ENCODE results near the gene BTNL3.
"Not testable (repeated sequence)": the region's sequence is repeated elsewhere in the genome, so short reads cannot be mapped to it uniquely, and the experiment has no call there.

The BTNL3 gene

DNA sequence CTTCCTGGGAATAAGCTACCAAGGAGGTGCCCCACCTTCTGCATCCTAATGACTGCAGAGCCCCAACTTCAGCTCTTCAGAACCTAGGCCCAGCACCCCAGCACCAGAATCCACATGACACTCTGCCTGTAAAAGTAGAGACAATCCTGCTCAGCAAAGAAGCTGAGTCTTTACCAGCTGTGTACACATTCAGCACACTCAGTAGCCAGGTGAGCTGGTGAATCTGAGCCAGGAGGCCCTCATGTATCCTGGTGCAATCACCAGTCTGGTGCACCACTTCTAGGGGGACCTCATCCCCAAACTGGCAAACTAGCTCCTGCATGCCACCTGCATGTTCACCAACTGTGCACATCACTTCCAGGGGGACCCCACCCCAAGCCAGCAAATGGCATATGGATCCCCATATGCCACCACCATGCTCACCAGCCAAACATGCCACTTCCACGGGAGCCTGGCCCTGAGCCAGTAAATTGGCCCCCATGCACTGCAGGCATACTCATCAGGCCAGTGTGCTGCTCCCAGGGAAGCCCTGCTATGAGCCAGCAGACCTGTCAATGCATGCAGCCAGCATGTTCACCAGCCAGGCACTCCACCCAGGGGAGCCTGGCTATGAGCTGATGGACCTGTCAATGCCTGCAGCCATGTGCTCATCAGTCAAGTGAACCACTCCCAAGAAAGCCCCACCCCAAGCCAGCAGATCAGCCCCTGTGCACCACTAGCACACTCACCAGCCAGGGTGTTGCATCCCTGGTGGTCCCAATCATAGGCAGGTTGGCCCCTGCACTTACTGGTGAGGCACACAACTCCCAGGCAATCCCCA is 35.8 kb downstream of the BTNL3 start:
- no peak for DNase-seq

DNA sequence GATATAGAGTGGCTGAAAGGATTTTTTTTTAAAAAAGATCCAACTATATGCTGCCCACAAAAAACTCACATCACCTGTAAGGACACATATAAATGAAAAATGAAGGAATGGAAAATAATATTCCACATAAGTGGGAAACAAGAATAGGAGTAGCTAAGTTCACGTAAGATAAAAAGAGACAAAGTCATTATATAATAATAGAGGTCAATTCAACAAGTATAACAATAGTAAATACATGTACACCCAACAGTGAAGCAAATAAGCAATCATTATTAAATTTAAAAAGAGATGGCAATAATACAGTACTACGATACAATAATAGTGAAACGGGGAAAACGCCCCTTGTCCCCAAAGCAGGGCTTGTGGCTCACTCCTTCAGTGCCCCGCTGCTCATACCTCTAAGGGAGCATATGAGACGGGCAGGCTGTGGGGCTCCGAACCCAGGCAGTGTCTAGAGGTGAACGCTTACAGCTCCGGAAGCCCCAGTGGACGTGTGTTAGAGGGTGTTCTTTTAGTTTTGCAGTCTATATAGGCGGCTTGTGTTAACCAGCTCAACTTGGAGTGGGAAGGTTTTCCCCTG is 38.9 kb downstream of the BTNL3 start:
- no peak for DNase-seq

DNA sequence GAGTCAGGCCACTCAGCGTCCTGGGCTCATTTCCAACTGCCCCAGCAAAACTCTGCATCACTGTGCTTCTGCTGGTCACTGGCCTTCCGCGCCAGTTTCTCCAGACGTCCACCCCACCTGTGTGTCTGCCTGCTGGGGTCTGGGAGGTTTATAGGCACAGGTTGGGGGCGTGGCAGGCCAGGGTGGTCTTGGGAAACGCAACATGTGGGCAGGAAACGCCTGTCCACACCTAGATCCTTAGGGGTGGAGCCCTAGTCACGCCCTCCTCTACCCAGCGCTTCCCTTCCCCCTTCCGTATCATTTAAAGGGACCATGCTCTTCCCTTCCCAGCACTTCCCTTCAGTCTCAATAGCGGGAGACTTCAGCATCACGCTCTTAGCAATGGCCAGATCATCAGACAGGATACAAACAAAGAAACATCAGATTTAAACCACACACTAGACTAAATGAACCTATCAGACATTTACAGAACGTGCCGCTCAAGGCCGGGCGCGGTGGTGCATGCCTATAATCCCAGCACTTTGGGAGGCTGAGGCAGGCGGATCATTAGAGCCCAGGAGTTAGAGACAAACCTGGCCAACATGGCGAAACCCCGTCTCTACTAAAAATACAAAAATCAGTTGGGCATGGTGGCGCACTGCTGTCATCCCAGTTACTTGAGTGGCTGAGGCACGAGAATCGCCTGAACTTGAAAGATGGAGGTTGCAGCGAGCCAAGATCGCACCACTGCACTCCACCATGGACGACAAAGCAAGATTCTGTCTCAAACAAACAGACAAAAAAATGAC is 39.6 kb downstream of the BTNL3 start:
- no peak for DNase-seq

DNA sequence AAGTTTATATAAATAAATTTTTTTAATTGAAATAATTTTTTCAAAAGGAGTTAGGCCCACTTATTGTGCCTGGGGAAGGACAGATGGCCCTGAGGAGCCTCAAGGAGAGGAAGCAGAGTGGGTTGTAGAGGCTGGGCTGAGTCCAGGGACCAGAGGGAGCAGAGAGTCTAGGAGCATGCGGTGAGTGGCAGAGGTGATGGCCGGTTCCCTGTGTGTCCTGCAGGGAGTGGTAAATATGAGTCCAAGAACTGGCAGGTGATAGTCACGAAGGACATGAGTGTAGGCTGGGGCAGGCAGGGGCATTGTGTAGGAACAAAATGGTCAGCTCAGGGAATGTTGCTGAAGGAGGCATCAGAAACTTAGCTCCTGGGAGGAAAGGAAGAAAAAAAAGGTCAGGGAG is 43.1 kb downstream of the BTNL3 start:
- DNase-seq = no peak

DNA sequence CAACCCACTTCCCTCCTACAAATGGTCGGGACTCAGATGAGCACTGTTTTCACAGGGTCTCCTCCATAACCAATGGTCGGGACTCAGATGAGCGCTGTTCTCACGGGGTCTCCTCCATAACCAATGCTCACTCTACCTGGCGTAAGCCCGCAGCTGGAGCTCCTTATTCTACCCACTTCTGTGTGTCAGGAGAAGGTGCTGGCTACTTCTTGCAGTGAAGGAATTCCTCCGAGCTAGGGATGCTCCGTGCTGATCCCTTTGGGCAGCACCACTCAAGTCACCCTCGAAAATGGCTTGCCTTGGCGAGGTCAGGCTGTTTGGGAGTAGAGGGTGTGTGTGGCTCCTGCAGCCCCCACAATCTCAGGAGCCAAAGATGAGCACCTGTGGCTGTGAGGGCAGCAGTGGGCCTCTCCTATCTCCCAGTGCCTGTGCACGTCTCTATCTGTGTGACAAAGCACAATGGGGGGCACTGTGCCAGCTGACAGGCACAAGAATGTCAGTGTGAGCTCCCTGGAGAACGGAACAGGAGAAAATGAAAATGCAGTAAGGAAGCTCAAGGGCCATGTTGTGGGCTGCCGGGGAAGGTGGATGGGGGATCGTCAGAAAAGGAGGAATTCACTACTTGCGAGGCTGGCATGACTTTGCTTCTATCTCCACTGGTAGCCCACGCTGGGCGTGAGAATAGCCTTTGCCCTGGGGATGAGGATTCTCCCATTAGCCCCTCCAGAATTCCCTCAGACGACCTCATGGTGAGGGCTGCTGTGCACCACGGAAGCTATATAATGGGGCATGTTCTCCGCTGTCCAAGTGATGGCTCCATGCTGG is 47.6 kb downstream of the BTNL3 start:
- no peak for DNase-seq

DNA sequence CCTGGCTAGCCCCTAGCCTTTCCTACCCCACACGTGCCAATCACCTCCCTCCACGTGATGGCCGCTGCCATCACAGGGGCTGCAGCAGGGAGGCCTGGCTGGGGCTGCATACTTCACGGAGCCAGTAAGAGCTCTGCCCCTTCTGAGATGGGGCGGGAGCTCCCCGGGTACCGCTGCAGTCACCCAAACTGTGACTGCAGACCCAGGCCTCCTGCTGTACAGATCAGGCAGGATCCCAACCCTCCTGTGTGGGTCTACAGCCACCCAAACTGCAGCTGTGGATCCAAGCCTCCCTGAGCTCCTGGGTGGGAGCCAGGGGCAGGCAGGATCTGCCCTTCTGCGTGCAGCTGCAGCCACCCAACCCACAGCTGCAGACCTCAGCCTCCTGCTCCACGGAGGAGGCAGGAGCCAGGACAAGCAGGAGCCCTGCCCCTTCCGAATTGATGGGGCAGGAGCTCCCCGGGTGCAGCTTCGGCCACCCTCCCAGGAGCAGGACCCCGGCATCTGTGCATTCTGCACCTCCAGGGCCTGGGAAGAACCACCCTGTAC is 48.2 kb downstream of the BTNL3 start:
- DNase-seq = no peak

DNA sequence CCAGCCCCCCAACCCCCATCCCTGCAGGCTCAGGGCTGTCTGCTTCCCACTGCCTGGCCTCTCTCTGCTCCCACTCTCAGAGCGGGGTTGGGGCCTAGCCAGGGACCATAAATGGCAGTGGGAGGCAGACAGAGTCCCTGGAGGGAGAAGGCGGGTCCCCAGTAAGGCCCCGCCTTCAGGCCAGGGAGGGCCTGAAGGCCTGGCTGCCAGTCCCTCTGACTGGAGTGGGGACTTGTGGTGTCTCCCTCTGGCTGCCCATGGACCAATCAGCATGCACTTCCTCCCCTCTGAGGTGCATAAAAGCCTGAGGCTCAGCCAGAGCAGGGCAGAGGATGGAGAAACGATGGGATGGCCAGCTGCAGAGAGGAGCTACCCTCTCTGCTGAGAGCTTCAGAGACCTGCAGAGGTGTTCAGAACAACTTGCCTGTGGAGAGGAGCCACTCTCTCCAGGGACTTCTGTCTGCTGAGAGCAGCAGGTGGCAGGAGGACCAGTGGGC is 48.8 kb downstream of the BTNL3 start:
- DNase-seq = no peak

DNA sequence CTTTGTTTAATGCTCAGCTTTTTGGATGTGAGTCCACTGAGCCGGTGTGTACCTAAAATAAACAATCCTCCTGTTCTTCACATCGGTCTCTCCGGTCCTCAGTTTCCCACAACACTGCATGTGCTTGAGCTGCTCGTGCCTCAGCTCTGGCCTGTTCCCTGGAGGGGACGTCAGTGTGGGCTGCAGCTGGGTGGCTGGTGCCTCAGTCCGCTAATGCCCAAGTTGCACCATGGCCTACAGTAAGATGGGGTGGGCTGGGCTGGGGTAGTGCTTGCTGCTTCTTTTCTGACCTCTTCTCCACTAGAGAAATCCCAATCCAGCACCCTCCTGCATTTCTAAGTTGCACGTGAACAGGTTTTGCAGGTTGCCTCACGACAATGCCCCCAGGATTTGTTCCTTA is 50.8 kb downstream of the BTNL3 start:
- no peak for DNase-seq

DNA sequence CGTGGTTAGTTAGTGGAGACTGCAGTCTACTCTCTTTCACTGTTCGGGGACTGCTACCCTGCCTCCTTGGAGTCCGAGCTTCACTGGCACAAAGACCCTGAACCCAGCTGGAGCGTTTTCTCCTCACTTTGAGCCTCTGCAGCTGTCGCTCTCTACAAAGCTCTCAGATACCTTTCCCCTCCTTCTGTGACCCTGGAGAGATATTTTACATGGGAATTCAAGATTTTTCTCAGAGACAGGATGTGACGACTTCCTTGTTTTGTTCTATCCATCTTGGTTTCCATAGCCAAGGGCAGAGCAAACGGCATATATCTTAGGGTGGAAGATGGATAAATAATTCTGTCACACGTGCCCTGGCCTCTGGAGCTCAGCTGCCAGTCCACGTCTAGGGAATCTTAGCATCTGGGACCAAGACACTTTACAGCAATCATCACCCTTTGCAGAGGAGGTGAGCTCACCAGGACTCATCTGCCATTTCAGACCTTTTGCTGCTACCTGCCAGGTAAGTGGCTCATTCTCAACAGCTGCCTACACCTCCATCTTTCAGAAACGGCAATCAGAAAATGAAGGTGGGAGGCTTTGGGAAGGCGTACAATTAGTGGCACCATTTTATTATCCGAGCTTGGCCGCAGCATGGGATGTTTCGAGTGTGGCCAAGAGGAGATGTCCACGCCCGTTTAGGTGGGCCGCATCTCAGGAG is 51.4 kb downstream of the BTNL3 start, which contains the start of gene BTNL9:
TSS of gene BTNL9 (plus strand) at position 336 of the 700 bp plus-strand sequence. CDS start 5,224 bp downstream, outside the sequence.
- DNase-seq = no peak

DNA sequence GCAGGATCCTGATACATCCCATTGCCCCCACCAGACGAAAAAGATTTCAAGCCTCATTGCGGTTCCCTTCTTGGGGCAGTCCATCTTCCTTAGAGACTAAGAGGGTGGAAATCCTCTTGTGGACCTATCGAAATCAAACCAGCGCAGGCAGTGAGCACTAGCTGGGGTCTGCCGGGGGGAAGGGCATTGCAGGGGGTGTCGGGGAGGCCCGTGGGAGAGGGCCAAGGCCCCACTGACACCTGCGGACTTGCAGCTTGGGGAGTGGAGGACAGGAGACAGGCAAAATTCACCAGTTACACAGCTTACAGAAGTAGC is 51.9 kb downstream of the BTNL3 start:
- DNase-seq = no peak

DNA sequence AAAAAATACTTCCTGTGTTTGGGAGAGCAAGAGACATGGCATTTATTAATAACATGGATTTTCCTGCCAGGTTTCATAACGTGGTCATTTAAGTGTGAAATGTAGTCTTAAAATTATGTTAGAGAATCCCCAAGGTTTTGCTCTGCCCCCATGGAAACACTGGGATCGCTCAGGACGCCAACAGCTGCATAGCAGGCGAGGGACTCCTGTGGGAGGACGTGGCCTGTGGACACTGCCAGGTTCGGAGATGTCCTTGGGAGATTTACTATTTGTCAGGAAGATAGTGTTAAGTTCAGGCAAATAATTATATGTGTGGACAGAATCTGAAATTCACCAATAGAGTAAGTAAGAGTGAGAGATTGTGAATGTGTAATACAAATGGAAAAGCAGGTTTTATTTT is 52.4 kb downstream of the BTNL3 start:
- no peak for DNase-seq

DNA sequence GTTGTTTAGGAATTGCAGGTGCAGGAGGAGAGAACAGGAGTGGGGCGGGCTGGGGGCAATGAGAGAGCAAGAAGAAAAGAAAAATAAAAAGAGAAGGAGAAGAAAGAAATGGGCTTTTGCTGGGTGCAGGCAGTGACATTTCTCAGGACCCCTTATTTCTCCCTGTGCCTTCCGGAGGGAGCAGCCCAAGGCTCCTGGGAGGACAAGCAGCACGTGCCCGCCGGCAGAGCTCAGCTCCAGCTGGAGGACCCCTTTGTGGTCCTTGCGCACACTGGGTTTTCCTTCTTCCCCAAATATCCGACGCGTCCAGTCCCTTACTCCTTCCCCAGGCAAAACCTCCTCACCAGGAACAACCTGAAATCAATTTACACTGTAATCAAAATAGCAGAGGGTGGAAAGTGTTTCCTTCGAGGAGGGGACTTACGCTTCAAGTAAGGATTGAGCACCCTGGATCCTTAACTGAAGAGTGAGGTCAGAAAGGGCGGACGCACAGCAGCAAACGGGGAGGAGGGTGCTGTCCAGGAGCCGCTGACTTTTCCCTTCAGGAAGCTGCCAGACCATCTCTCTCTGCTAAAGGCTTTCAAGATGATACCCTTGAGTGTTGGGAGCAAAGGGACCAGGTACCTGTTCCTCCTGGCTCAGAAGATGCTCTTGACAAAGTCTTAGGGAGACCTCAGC is 53.5 kb downstream of the BTNL3 start:
- no peak for DNase-seq

DNA sequence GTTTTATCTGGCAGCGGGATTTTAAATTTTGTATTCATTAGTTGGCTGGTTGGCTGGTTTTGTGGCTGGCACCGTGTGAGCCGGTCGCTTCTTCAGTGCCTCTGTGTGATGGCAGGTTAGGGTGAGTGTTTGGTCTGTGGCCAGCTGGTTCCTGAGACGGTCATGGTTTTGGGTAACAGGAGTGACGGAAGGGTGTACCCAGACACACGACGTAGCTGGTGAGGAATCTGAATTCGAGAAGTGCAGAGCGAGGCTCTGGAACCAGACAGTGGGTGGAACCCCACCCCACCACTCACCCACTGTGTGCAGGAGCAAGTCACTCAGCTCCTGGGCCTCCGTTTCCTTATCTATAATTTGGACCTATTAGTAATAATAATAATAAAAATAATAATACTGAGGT is 54.1 kb downstream of the BTNL3 start:
- no peak for DNase-seq

DNA sequence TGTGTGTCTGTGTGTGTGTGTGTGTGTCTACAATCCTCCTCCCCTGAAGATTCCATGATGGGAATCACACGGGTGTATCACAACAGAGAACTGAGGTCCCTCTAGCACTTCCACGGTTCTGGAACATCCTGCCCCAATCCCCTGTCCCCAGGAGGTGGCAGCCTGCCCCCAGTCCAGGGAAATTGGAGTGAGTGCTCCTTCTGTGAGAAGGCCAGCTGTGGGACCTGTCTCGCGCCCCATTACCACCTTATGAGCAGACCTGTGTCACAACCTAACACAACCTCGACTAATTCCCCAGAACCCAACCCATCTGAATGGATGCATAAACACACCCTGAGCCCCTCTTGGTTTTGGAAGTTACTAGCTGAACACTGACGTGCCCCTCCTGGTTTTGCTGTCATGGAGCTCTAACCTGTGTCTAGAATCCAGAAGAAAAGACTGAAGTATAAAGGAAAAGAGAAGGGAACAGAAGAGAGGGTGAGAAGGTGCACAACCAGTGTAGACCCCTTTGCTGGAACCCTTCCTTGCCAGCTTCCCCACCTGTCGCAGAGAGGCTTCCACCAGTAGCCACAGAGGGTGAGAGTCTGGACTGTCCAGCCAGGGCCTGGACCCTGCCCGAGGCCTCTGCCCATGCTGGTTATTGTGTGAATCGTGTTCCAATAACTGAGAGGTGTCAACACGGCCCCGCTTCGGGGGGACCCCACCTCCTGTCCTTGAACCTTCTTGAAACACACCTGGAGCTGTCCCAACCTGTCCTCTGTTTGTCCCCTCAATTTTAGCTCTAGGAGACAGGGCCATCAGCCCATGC is 54.8 kb downstream of the BTNL3 start:
- no peak for DNase-seq

DNA sequence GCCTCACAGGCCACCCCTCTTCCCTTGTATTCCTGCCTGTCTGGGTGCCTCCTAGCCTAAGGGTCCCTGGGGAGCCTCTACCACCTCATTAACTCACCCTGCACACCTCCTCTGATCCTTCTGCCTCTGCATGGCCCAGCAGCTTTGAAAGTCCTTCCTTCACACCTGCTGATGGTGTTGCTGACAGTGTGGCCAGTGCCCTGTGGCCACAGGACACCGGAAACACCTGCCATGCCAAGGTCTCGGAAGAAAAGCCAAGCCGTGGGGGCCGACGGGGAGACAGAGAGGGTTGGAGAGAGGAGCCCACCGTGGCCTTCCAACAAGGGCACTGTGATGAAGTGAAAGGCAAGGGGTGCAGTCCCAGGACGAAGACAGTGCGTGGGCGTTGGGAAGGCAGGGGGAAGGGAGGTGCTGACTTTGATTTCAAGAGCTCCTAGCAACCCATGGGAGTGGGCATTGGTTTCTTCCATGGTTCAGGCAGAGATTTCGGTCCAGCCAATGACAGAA is 55.5 kb downstream of the BTNL3 start:
- no peak for DNase-seq

DNA sequence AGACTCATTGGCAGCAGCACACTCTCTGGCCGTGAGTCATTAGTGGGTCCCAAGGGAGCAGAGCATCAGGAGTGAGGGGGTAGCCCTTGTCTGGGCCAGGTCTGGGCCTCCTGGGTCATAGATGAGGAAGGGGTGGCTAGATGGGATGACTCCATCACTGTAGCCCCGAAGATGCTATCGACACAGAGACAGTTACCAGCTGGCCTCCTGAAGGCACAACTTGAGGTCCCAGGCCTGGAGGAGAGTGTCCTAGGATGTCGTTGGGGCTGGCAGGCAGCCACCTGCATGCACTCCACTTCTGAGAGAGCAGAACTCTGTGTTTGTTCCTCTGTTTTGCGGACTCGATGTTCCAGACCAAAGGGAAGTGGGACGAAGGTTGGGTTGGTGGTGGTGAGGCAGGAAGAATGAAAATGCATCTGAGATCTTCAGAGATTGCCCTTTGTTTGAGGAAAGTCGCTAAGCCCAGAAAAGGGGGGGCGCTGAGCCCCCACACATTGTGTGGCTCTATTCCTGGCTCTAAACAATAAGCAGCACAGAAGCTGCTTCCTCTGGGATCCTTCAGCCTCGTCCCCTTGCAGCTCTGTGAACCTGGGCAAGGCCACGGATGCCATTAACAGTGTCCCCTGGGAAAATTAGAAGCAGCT is 56.1 kb downstream of the BTNL3 start:
- DNase-seq = no peak

DNA sequence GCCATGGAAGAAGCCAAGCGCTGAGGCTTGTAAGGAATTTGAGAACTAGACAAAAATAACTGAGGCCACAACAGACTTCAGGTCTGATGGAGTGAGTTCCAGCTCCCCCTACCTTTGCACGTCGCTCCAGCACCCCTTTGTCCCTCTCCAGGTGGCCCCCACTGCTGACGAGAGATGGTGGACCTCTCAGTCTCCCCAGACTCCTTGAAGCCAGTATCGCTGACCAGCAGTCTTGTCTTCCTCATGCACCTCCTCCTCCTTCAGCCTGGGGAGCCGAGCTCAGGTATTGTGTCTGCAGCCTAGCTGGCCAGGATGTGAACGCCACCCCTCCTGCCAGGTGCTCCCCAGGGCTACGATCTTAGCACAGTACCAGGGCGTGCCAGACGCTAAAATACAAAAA is 56.7 kb downstream of the BTNL3 start:
- DNase-seq = no peak

DNA sequence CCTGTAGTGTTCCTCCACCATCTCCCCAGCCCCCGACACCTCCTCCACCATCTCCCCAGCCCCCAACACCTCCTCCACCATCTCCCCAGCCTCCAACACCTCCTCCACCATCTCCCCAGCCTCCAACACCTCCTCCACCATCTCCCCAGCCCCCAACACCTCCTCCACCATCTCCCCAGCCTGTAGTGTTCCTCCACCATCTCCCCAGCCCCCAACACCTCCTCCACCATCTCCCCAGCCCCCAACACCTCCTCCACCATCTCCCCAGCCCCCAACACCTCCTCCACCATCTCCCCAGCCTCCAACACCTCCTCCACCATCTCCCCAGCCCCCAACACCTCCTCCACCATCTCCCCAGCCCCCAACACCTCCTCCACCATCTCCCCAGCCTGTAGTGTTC is 57.2 kb downstream of the BTNL3 start:
- DNase-seq = not testable (repeated sequence)

DNA sequence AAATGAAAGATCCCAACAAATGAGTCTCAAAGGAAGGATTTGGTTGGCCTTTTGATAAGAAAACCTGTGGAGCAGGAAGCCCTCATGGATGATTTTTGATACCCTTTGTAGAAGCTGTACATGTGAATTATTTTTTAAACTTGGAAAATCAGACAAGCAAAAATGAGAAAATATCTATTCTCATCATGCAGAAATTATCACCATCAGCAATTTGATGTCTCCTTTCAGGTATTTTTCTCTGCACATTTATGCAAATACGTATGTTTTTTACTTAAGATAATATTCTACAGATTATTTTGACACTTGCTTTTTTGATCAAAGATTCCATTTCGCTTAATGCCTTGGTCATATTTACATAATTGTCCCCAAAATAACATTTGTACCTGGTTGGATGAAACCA is 58.6 kb downstream of the BTNL3 start:
- DNase-seq = no peak

DNA sequence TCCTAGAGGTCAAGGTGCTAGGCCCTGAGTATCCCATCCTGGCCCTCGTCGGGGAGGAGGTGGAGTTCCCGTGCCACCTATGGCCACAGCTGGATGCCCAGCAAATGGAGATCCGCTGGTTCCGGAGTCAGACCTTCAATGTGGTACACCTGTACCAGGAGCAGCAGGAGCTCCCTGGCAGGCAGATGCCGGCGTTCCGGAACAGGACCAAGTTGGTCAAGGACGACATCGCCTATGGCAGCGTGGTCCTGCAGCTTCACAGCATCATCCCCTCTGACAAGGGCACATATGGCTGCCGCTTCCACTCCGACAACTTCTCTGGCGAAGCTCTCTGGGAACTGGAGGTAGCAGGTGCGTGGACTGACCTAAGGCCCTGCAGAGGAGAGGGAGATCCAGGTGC is 59.3 kb downstream of the BTNL3 start:
- no peak for DNase-seq
